ENCODE measurements around the gene PLSCR4. TPM values are rescaled to one million over a fixed set of nuclear protein-coding genes. Genes with fewer than 3 reads are reported as not detected.

Gene PLSCR4
- total and polyA plus RNA-seq, 2 of the 8 experiments (the other 6 are each of a cell fraction or from before 2014, with no cell fraction given), result 1.8 to 2.9 TPM

GRCh38 chr3:146271180-146271579, 20.3 kb upstream of the PLSCR4 start:
- Histone ChIP-seq H3K27me3 (replicated peaks in 1 of 4; ENCODE audit: control insufficient read depth in 3 of 4, extremely low read depth in 1 of 4, insufficient read depth in 3 of 4, low read length in 3 of 4) (peaks cover 0 to 1% (median 0%) of the 10 kb centered on the region in 4 experiments; a peak in 1 of 7 replicates), H3K79me2 (ENCODE audit: control insufficient read depth in 1 of 2, insufficient read depth in 2 of 2, low read length in 2 of 2) (no peaks in the 10 kb centered on the region), H4K20me1 (replicated peaks in 1 of 2; ENCODE audit: control insufficient read depth in 1 of 2, insufficient read depth in 2 of 2, low read length in 2 of 2) (no peaks in the 10 kb centered on the region), H2AFZ (ENCODE audit: low read length) (no peak overlapping the region), H2BK120ac (replicated peaks; ENCODE audit: low read depth, low read length) (no peak overlapping the region), H3K36me3 (ENCODE audit: control insufficient read depth in 2 of 4, insufficient read depth in 4 of 4, low read length in 3 of 4) (no peaks in the 10 kb centered on the region), H3K23me2 (ENCODE audit: low read depth, low read length) (no peaks in the 10 kb centered on the region), H4K5ac (ENCODE audit: insufficient read length, low read depth, low read length) (no peak overlapping the region), H4K8ac (ENCODE audit: extremely low read depth, insufficient read depth, low read length) (no peak overlapping the region), H2AK5ac (ENCODE audit: low read depth, low read length) (no peak overlapping the region), H3K4me2 (ENCODE audit: insufficient read depth in 1 of 2, low read depth in 2 of 2, low read length in 2 of 2) (no peak overlapping the region), H3K56ac (replicated peaks; ENCODE audit: insufficient read length, low read depth, low read length) (no peak overlapping the region), H2BK5ac (ENCODE audit: low read depth, low read length) (no peak overlapping the region), H3K27ac (ENCODE audit: low read depth, low read length) (no peak overlapping the region), H3K18ac (ENCODE audit: extremely low read depth, low read length) (no peak overlapping the region), H3K9ac (replicated peaks in 1 of 4; ENCODE audit: extremely low read depth in 1 of 4, low read depth in 3 of 4, low read length in 3 of 4) (no peak overlapping the region), H2BK15ac (ENCODE audit: low read length) (no peak overlapping the region), H3K4me1 (replicated peaks in 1 of 4; ENCODE audit: control insufficient read depth in 3 of 4, insufficient read depth in 4 of 4, low read length in 3 of 4) (peaks cover 0 to 4% (median 1%) of the 10 kb centered on the region in 4 experiments; a peak in 4 of 7 replicates), H4K91ac (replicated peaks; ENCODE audit: insufficient read length, low read length) (no peak overlapping the region), H3K4me3 (ENCODE audit: extremely low read depth in 1 of 4, insufficient read depth in 2 of 4, low read depth in 3 of 4, low read length in 4 of 4) (no peak overlapping the region), H3K4ac (replicated peaks; ENCODE audit: insufficient read length, low read depth, low read length) (no peak overlapping the region), H2BK12ac (ENCODE audit: low read depth, low read length) (no peak overlapping the region), H3K9me3 (ENCODE audit: insufficient read depth in 2 of 2, low read depth in 1 of 2, low read length in 1 of 2) (no peaks in the 10 kb centered on the region), H2BK20ac (ENCODE audit: low read length) (no peak overlapping the region), H3K79me1 (ENCODE audit: low read depth, low read length) (no peaks in the 10 kb centered on the region), H3K14ac (ENCODE audit: insufficient read length) (no peak overlapping the region), H3K23ac (ENCODE audit: insufficient read length) (no peak overlapping the region)
- DNase-seq (ENCODE audit: low read depth in 1 of 2, low spot score in 2 of 2) (no peak), FAIRE-seq (no peak)
- ChIA-PET CTCF (ENCODE audit: partially characterized antibody) (interaction anchor here (1.1 to 2.0 kb wide), 3 partner anchors 18 to 56 kb away, joined by 3 to 4 read pairs (median 3); no protein-coding TSS in a partner anchor), POLR2A (ENCODE audit: partially characterized antibody) (no interaction called here)
- TF ChIP-seq RBBP5 (IDR thresholded peaks at IDR 0.05; ENCODE audit: borderline replicate concordance, low read depth, low read length), result no peak
- no peak for TF ChIP-seq RAD21 (IDR thresholded peaks at IDR 0.05 in 1 of 2, conservative IDR thresholded peaks at IDR 0.05 in 1 of 2; ENCODE audit: low read depth in 2 of 2, low read length in 2 of 2)
- no peak for TF ChIP-seq SIX5 (IDR thresholded peaks at IDR 0.05; ENCODE audit: low read depth, low read length)
- TF ChIP-seq HDAC2 (IDR thresholded peaks at IDR 0.05; ENCODE audit: borderline replicate concordance in 1 of 2, low read depth in 2 of 2, low read length in 2 of 2), result no peak
- TF ChIP-seq SUZ12 (IDR thresholded peaks at IDR 0.05; ENCODE audit: low read length), result no peak
- no peak for TF ChIP-seq TBP (IDR thresholded peaks at IDR 0.05; ENCODE audit: low read depth, low read length)
- no peak for TF ChIP-seq JUN (IDR thresholded peaks at IDR 0.05; ENCODE audit: low read depth, low read length)
- TF ChIP-seq EP300 (IDR thresholded peaks at IDR 0.05; ENCODE audit: borderline replicate concordance in 1 of 2, low read depth in 2 of 2, low read length in 2 of 2), result no peak
- TF ChIP-seq SIRT6 (IDR thresholded peaks at IDR 0.05; ENCODE audit: low read length), result no peak
- no peak for TF ChIP-seq PHF8 (conservative IDR thresholded peaks at IDR 0.05; ENCODE audit: low read depth, low read length)
- TF ChIP-seq E2F6 (IDR thresholded peaks at IDR 0.05), result no peak
- no peak for TF ChIP-seq RFX5 (IDR thresholded peaks at IDR 0.05; ENCODE audit: borderline replicate concordance, low read depth, low read length)
- no peak for TF ChIP-seq ASH2L (IDR thresholded peaks at IDR 0.05; ENCODE audit: low read length)
- TF ChIP-seq EZH2 (IDR thresholded peaks at IDR 0.05; ENCODE audit: low read depth, low read length, severe bottlenecking), result no peak
